ENCODE measurements around the gene ABLIM3. TPM values are rescaled to one million over a fixed set of nuclear protein-coding genes. Genes with fewer than 3 reads are reported as not detected.

The ABLIM3 gene
- total and polyA plus RNA-seq, 9 of the 15 experiments (the other 6 are each of a cell fraction or from before 2014, with no cell fraction given), result 0.03 to 0.38 (median 0.11) TPM

GRCh38 chr5:149246906-149247305 lies 105.6 kb downstream of the ABLIM3 start:
- FAIRE-seq (no peak), DNase-seq (ENCODE audit: extremely low read depth in 1 of 4, low spot score in 3 of 4) (no peak), ATAC-seq (no peak)
- no peaks in the 10 kb centered on the region for H4K20me1 ChIP-seq (replicated peaks; ENCODE audit: control insufficient read depth, insufficient read depth, low read length)
- no peak overlapping the region for H3K4me3 ChIP-seq
- no peak overlapping the region for H3K9ac ChIP-seq (ENCODE audit: insufficient read depth in 1 of 2, low read depth in 2 of 2, low read length in 2 of 2)
- no peak for TF ChIP-seq GATA2 (CRISPR knock-in tag; IDR thresholded peaks at IDR 0.05)
- peak; percentile 85 for TF ChIP-seq ZNF24 (IDR thresholded peaks at IDR 0.05)
- peak; percentile 65 for TF ChIP-seq ZNF146 (CRISPR knock-in tag; IDR thresholded peaks at IDR 0.05; ENCODE audit: unreplicated experiment)
- no peak overlapping the region for H3K4me2 ChIP-seq (ENCODE audit: insufficient read depth, low read length)
- in situ Hi-C loops (cut with MboI) (no loop called here), intact Hi-C loops (cut with micrococcal nuclease) (no loop called here)
- H2AFZ ChIP-seq (ENCODE audit: low read depth, low read length), result no peak overlapping the region
- WGBS (ENCODE audit: insufficient coverage, low coverage, missing lambda C conversion rate), result 0% methylated on average over 4 of the region's 4 CpGs
- no peaks in the 10 kb centered on the region for H3K9me3 ChIP-seq (replicated peaks; ENCODE audit: control insufficient read depth, insufficient read depth, low read depth, low read length)
- no peaks in the 10 kb centered on the region for H3K36me3 ChIP-seq (ENCODE audit: control insufficient read depth, insufficient read depth, low read length)
- H3K79me2 ChIP-seq (ENCODE audit: control insufficient read depth, insufficient read depth, low read length), result no peaks in the 10 kb centered on the region
- no TSS peak for BruUV-seq (replicated peaks)
- H3K27me3 ChIP-seq (ENCODE audit: control insufficient read depth in 2 of 2, insufficient read depth in 2 of 2, low read length in 2 of 2), result peaks cover 5 to 48% of the 10 kb centered on the region in 2 experiments; a peak in 4 of 5 replicates
- CTCF ChIA-PET (ENCODE audit: low intra/inter-chr PET ratio), result no interaction called here
- POLR2A ChIA-PET, result no interaction called here
- peaks cover 0 to 10% of the 10 kb centered on the region in 2 experiments; a peak in 1 of 5 replicates for H3K4me1 ChIP-seq (replicated peaks in 1 of 2; ENCODE audit: control insufficient read depth in 2 of 2, insufficient read depth in 2 of 2, low read length in 2 of 2)
- H3K27ac ChIP-seq (ENCODE audit: extremely low read depth, low read depth, low read length), result no peak overlapping the region
- H3K9me1 ChIP-seq (ENCODE audit: control insufficient read depth, insufficient read depth, low read length), result no peaks in the 10 kb centered on the region

GRCh38 chr5:149247726-149248125 lies 106.4 kb downstream of the ABLIM3 start:
- no peak overlapping the region for H3K9ac ChIP-seq (ENCODE audit: insufficient read depth in 1 of 2, low read depth in 2 of 2, low read length in 2 of 2)
- H3K9me1 ChIP-seq (ENCODE audit: control insufficient read depth, insufficient read depth, low read length), result no peaks in the 10 kb centered on the region
- TF ChIP-seq NRF1 (conservative IDR thresholded peaks at IDR 0.05 in 1 of 2, IDR thresholded peaks at IDR 0.05 in 1 of 2) (no peak), ZNF408 (CRISPR knock-in tag; IDR thresholded peaks at IDR 0.05; ENCODE audit: low read depth) (no peak)
- POLR2A ChIA-PET, result interaction anchor here (0.6 to 1.1 kb wide), 3 partner anchors 19 to 862 kb away, joined by 3 to 4 read pairs (median 3); no protein-coding TSS in a partner anchor
- no peak overlapping the region for H3K27ac ChIP-seq (ENCODE audit: extremely low read depth, low read depth, low read length)
- ATAC-seq (no peak), FAIRE-seq (no peak), DNase-seq (ENCODE audit: extremely low read depth in 1 of 4, low spot score in 3 of 4) (no peak)
- peaks cover 0 to 1% of the 10 kb centered on the region in 2 experiments; a peak in 1 of 5 replicates for H3K4me1 ChIP-seq (replicated peaks in 1 of 2; ENCODE audit: control insufficient read depth in 2 of 2, insufficient read depth in 2 of 2, low read length in 2 of 2)
- H2AFZ ChIP-seq (ENCODE audit: low read depth, low read length), result no peak overlapping the region
- no peaks in the 10 kb centered on the region for H3K79me2 ChIP-seq (ENCODE audit: control insufficient read depth, insufficient read depth, low read length)
- no TSS peak for BruUV-seq (replicated peaks)
- H3K9me3 ChIP-seq (replicated peaks; ENCODE audit: control insufficient read depth, insufficient read depth, low read depth, low read length), result no peaks in the 10 kb centered on the region
- CTCF ChIA-PET (ENCODE audit: low intra/inter-chr PET ratio), result no interaction called here
- no peak overlapping the region for H3K4me2 ChIP-seq (ENCODE audit: insufficient read depth, low read length)
- no peaks in the 10 kb centered on the region for H4K20me1 ChIP-seq (replicated peaks; ENCODE audit: control insufficient read depth, insufficient read depth, low read length)
- H3K4me3 ChIP-seq, result no peak overlapping the region
- H3K27me3 ChIP-seq (ENCODE audit: control insufficient read depth in 2 of 2, insufficient read depth in 2 of 2, low read length in 2 of 2), result peaks cover 5 to 48% of the 10 kb centered on the region in 2 experiments; a peak in 4 of 5 replicates
- WGBS (ENCODE audit: insufficient coverage, low coverage, missing lambda C conversion rate), result 0% methylated on average over 8 of the region's 8 CpGs
- no peaks in the 10 kb centered on the region for H3K36me3 ChIP-seq (ENCODE audit: control insufficient read depth, insufficient read depth, low read length)
- intact Hi-C loops (cut with micrococcal nuclease) (no loop called here), in situ Hi-C loops (cut with MboI) (no loop called here)

Measured in K562 (cell line).